DMS79 (cell line): ENCODE measurements around the gene C20orf202.

Source experiments
- DNase-seq: peaks from one replicate; lab custom pipeline; 2025; lab: John Stamatoyannopoulos, UW

C20orf202 gene

DNA sequence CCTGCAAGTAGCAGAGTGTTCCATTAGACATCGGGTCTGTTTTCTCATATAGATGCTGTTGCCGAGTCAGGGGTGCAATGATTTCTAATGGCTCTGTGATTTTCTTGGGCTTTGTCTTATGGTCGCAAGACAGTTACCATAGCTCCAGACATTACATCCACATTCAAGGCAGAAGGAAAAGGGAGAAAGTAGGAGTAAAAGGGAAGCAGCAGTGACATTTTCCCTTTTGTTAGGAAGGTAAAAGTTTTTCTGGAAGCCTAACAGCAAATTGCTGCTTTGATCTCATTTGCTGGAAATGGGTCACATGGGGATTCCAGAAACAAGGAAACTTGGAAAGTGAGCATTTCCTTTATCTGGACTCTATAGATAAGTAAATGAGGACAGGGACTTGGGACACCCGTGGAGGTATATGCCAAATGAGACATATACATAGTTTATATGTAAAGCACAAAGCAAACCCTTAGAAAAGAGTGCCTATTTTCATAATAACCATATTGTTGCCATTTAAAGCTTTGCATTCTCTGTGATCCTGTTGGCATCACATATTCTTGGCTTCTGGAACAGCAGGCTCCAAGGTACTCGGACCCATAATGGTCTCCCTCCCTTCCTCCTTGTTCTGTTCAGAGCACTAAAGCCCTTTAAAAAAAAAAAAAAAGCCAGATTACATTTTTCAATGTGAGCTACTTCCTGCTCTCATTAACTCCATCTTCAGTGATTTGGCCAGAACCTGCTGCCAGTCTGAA lies at the start of gene C20orf202:
C20orf202 (plus strand) TSS at position 693 of the 743 bp plus-strand sequence. CDS start 132 bp downstream, outside the sequence.
- DNase-seq, result no peak

DNA sequence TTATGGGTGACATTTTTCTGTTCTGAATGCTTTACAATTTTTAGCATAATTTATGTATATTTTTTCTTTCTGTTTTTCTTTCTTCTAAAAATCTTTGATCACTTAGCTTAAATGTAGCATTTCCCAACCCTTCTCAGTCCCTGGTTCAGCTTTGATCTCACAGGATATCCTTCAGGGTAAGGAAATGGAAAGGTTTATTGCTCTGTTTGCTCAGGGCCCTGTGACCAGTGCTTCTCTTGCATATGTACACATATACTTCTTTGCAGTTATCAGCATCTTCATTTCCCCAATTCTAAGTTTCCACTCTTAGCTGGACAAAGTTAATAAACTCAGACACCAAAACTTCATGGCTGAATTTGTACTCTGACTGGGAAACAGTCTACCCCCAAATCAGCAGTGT lies 49.0 kb upstream of the C20orf202 start:
- DNase-seq, result no peak

DNA sequence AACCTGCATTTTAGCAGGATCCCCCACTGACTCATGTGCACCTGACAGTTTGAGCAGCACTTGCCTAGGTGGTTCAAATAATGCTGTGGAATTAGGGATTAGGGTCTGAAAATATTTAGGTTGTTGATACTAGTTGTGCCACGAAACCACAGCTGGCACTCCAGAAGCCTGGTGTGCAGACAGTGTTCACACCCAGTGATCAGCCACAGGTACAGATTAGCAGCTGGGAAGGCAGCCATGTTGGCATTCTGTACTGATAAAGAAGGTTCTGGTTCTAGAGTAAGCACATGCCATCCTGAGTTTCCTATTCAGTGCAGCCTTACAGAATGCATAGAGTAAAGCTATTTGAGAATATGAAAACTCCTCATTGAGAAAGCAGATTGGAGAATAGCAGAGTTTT lies 48.6 kb upstream of the C20orf202 start:
- no peak for DNase-seq

DNA sequence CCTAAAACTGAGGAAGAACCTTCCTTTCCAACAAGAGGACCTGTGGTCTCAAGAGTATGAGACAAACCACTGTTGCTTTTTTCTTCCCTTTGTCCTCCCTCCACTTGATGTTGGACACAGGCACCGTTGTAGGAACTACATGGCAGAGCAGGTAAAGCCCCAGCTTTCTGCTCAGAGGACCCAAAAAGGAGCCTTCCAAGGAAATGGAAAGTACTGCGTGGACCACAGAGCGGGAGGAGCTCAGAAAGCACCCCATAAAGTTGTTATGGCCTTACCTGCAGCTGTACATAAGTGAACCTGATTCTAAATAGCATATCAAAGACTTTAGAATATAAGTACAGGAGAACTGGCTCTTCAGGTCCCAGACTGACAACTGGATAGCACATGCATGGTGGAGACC lies 47.9 kb upstream of the C20orf202 start:
- no peak for DNase-seq

DNA sequence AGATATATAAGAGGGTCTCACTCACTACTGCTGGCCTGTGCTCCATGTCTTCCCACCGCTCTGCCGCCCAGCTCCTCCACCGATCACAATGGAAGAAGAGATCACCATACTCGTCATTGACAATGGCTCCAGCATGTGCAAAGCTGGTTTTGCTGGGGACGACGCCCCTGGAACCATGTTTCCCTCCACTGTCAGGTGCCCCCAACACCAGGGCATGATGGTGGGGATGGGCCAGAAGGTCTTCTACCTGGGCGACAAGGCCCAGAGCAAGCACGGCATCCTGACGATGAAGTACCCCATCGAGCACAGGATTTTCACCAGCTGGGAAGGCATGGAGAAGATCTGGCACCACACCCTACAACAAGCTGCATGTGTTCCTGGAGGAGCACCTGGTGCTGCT lies 42.8 kb upstream of the C20orf202 start:
- DNase-seq, result no peak

DNA sequence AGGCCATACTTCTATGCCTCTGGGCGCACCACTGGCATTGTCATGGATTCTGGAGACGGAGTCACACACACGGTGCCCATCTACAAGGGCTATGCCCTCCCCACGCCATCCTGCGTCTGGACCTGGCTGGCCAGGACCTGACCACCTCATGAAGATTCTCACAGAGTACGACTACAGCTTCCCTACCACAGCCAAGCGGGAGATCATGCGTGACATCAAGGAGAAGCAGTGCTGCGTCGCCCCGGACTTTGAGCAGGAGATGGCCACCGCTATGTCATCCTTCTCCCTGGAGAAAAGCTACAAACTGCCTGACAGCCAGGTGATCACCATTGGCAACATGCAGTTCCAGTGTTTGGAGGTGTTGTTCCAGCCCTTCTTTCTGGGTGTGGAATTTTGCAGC lies 42.3 kb upstream of the C20orf202 start:
- DNase-seq, result no peak

DNA sequence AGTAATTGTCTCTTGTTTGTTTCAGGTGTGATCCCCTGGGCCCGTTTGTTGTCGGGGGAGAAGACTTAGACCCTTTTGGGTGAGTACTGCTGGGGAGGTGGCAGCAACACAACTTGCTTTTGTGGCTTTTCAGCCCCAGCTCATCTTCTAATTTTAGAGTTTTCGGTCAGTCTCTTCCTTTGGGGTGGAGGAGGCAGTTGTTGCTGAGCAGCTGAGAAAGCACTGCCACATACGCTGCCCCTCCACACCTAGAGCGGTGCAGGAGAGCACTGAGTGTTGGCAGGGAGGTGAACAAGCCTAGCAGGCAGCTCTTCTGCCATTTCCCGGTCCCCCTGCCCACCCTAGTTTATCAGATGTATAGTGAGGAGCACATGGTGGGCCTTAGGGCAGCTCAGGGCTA lies 40.1 kb upstream of the C20orf202 start:
- no peak for DNase-seq

DNA sequence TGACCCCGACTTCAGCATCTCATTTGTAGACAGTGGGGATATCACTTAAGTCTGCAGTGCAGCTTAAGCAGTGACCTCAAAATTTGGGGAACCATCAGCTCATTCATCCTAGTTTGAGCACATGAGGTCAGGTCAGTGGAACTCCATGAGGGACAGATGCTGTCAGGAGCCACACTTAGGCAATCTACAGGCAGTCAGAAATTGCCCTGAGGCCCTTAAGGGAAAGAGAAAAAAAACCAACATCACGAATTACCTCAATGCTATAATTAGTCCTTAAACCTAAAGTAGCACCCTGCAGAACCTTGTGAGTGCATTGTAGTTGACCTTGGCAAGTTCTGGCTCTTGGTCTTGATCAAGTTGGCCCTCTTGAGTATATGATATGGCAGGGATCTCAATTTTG lies 39.6 kb upstream of the C20orf202 start:
- DNase-seq, result no peak

DNA sequence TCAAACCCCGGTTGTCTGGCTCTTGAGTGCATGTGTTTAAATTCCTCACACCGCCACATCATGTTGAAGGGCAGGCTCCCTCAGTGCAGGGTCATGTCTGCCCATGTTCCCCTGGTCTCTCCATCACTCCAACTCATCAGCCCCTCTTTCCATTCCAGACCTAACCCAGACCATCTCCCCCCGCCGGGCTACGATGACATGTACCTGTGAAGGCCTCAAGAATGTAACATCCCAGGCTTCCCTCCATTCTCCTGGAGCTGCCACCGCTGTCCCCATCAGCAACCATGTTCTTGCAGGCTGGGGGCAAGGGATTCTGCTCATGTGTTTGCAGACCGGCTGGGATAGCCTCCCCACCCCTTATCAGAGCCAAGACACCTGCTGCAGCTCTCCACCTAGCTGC lies 38.4 kb upstream of the C20orf202 start:
- DNase-seq, result no peak

DNA sequence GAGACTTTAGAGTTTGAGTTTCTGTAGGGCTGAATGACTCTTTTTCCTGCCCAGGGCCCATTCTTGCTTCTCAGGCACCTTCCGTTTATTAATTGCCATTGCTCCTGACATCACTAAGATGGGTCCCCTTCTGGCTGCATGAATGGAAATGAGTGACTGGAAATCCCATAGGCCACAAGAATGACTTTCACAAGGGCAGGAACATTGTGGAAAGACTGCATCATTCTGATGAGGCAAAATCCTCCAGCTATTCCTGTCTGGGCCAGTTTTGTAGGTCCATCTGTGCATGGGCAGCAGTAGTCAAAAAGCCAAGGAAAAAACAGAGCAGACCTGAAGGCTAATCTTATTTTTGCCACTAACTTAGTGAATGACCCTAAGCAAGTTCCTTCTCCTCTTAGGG lies 37.7 kb upstream of the C20orf202 start:
- no peak for DNase-seq

DNA sequence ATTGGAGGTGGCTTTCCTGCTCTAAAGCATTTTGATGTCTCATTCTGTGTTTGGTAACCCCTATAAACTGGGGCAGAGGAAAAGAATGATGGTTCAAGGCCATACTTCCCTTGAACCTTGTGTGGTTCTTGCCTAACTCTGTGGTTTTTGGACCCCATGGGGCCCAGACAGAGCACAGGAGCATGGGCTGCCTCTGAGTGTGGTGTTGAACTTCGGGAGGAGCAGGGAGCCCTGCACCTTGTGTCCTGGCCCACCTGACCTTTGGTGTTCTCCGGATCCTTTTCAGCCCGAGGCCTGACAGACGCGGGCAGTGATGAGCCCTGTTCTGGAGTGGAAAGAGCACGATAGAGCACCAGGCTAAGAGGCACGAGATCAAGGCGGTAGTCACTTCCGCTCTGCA lies 37.3 kb upstream of the C20orf202 start:
- DNase-seq, result no peak

DNA sequence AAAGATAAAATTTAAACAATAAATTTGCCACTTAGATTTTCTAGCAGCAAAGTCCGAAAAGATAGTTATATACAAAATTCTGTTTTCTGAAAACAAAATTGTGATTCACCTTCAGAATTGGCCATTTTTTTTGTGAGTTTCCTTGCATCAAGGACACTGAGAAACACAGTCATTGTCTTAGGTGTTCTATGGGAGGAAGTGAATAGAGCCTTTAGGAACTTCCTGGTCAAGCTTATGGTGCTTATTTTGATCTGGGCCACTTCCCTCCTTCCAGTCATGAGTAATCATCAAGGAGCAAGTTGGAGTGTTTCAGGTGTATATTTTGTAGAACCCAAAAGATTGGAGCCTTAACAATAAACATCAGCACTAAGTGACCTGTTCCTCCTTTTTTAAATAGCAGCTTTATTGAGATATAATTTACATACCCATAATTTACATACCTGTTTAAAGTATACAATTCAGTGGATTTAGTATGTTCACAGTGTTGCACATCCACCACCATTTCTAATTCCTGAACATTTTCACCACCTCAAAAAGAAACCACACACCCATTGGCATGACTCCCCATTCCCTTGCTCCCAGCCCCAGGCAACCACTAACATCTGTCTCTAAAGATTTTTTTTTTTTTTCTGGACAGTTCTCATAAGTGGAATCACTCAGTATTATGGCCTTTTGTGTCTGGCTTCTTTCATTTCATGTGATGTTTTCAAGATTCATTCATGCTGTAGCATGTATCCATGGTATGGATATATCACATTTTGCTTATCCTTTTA lies 36.1 kb upstream of the C20orf202 start:
- no peak for DNase-seq

DNA sequence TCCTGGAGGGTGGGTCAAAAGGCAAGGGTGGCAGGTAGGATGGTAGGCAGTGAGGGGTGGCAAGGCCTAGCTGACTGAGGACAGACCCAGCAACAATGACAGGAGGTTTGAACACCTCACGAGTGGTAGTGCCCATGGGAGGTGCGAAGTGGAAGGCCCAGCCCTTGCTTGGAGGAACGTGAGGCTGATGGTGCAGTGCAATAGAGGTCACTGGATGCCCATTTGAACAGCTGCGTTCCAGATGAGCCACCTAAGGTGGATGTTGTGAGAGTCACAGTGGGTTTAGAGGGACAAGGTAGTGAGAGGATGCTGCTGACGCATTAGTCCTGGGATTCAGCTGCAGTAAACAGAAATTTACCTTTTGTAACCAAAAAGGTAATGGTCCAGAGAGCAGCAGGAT lies 34.0 kb upstream of the C20orf202 start:
- DNase-seq, result no peak

DNA sequence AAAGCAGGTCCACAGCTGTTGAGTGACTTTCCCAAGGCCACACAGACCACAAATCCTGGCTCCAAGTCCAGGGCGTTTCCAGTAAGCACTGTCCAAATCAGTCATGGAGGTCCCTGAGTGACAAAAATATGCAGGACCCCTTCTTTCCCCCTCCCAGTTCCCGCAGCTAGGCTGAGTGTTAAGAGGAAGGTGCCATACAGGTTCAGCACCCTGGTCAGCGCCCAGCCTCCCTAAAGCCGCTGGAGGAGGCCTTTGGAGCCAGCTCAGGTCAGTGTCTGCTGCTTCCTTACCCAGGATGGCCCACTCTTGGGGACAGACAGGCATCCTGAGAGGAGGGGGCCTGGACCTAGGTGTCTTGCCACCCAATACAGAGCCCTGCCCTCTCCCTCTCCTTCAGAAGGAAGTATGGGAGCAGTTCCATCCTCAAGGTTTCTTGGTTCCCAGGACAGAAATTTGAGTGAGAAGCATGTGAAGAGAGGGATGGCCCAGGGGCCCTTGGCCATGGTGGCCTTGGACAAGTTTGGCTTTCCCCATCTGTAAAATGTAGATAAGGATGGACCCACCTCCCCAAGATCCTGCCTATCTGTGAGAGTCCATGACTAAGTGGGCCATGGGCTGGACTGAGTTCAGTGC lies 31.7 kb upstream of the C20orf202 start:
- DNase-seq, result no peak

DNA sequence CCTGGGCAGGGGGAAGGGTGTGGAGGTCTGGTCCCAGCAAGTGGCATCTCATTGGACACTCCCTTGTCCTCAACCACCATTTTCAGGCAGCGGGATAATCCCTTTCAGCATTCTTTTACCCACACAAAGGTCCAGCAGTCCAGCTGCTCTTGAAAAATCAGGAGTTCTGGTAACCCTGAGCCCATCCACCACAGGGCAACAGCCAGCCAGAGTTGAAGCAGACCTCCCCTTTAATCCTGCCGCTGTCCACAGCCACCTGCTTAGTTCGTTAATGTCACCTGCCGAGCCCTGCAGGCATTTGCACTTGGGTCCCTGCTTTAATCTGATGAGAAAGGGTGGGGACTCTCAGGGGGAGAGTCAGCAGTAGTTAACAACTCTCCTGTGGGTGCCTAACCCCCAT lies 29.6 kb upstream of the C20orf202 start:
- DNase-seq, result no peak

DNA sequence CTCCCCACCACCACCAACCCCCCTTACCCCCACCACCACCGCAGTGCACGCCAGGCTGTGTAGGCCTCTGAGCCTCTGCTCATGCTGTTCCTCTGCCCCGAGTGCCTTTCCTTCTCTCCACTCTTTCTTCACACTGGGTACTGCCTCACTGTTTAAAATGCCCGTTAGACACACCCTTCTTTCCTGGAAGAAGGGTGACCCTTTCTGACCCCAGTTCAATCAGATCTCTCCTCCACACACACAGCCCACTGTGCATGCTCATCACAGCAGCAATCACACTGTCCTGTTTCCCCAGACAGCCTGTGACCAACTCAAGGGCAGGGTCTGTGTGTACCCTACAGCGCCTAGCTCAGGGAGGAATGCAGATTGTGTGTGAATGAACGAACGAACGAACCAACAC lies 28.5 kb upstream of the C20orf202 start:
- DNase-seq, result no peak

DNA sequence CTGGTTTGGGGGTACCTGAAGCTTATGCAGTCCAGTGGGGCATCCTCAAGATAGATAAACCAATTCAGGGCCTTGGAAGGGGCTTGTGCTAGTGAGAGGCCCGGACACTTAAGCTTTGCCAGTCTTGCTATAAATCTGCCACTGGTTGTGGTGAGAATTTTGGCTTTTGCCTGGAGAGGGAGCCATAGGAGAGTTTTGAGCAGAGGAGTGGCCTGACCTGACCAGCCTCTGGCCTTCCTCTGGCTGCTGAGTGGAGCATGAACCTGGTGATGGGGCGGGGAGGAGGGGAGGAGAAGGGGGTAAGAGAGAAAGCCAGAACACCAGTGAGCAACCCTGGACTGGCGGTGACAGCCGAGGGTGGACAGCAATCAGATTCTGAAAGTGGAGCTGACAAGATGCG lies 25.6 kb upstream of the C20orf202 start:
- DNase-seq, result no peak

DNA sequence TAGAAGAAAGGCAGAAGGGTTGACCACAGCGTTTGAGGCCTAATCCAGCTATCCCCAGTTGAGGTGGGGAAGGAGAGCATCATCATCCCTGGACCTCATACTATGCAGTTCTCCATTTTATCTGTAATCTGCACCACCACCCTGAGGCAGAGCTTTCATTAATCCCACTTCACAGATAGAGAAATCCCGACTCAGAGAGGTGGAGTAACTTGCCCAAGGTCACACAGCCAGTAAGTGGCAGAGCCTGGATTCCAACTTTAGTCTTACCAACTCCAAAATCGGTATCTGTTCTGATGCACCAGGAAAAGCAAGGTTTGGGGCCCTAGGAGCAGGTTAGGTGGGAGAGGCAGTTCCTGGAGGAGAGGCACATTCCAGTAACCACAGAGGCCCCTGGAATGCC lies 25.2 kb upstream of the C20orf202 start:
- no peak for DNase-seq

DNA sequence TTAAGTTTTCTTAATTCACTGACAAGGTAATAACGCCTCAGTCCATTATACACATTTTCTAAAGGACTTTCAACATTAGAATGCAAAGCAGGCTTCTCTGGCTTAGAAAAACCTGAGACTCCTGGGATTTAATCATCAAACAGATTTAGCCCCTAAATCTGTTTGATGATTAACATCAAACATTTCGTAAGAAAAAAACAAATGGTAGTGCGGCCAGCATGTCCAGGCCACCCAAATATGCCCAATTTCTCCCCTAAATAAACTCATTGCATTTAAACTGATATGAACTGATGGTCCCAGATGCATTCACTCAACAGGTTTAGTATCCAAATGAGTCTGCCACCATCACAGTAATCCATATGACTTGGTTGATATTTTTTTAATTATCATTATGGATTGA lies 24.6 kb upstream of the C20orf202 start:
- no peak for DNase-seq

DNA sequence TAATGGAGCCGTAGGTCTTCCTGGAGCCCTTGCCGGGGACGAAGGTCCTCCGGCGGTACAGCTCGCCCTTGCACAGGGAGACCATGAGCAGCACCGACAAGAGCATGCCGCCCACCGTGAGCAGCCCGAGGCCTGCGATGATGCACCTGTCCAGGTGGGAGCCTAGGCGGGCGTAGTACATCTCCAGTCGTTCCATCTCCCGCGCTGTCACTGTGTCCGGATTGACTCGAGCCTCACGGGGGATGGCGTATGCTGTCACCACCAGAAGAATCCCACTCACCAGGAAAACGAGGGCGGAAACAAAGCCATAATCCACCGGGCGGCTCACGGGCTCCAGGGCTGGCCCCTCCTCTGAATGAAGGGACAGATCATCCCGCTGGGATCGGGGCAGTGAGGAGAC lies 22.3 kb upstream of the C20orf202 start:
- no peak for DNase-seq

DNA sequence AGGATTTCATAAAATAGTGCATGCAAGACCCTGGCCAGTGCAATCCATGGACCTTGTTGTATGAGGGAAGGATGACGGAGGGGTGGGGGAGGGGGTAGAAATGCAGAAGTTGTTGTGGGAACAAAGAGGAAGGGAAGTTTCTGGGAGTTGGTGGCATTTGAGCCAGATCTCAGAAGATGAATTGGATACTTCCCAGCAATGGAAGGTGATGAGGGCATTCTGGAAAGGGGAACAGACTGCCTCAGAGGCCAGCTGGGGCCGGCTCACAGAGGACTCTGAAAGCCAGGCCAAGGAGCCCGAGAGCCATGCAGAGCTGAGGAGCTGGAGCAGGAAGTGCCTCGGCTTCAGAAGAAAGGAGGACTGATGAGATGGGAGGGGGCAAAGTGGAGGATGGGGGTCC lies 21.1 kb upstream of the C20orf202 start:
- no peak for DNase-seq

DNA sequence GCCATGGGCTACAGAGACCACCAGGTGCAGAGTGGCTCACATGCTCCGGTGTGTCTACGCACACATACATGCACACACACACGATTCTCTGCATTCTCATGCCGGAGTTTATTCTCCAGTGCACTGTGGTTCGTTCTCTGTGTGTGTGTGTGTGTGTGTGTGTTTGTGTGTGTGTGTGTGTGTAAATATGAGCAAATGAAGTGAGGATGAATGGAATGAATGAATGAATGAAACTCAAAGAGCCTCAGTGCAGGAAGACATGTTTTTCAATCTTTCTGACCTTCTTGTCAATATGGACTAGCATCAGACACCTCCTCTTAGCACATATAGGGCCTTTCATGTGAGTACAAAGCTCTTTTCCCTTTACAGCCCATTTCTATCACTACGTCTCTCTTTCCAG lies 20.1 kb upstream of the C20orf202 start:
- DNase-seq, result no peak

DNA sequence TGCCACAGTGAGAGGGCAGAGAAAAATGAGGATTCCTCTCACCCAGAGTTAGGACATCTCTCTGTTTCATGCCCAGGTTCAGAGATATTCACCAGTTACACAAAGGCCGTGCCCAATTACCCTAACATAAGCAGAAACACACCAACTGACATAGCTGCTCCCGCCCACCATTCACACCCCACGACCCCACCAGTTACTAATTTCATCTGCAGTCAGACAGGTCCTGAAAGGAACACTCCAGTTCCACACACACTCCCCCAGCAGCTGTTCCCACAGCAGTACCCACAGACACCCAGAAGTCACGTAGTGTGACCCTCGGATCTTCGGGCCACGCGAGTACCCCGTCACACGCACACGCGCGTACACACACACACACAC lies 19.0 kb upstream of the C20orf202 start:
- DNase-seq, result no peak
